Jurkat, Clone E6-1 (cell line): ENCODE results near the gene PDLIM4.

ENCODE experiments used
- DNase-seq: peaks from one replicate; pipeline ENCODE4 v3.0.0-alpha.2; 2011; ENCODE audit warnings: low read depth, low spot score
- H3K4me3 ChIP-seq: 2 replicates; pipeline ENCODE4 v1.5.1; 2011; ENCODE audit warnings: mild to moderate bottlenecking, low read length, control low read depth, moderate library complexity

Gene PDLIM4

DNA sequence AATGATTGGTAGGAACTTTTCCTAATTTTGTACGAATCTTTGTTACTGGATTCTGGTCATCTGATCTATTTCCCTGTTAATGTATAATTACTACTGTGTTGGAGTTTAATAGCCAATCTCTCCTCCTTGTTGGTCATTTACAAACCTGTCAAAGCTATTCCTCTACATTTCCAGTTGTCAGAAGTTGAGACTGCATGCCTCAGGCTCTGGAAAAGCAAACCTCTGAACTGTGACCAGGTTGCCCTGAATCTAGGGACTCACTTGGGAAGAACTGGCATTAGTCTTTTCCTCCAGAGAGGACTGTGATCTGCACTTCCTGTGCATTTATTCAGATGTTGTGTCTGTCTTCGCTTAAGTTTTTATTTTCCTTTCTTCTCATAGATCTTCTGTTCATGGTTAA is 16.1 kb downstream of the PDLIM4 start:
- H3K4me3 ChIP-seq = no peak overlapping the region
- no peak for DNase-seq

DNA sequence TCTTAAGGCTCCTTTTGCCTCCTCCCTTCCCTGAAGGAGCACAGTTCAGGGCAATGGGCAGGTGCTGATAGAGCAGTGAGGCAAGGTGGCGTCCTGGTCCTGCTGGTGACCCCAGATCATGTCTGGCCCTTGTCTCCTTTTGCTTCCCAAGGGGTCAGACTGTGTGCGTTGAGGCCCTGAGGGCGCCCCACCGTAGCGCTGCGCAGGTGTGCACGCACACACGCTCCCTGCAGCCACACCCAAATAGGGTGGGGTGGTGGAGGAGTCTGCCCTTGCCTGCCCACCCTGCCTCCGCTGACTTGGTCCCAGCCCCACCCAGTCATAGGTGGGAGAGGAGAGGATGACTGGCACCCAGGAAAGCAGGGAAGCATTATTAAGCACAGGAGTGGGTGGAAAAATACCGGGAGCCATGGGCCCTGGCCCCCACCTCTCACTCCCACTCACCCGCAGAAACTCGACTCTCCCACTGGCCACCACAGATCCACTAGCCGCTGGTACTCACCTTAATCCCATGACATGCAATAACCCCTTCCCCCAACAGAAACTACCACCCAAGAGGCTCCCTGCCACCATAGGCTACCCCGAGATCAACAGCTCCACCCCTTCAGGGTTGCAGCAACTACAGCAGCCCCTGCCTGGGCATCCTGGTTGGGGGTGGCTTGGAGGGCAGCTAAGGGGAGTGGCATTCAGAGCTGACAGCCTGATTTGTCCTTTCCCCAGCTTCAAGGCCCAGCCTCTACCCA is 16.7 kb downstream of the PDLIM4 start:
- DNase-seq = no peak
- H3K4me3 ChIP-seq = no peak overlapping the region

DNA sequence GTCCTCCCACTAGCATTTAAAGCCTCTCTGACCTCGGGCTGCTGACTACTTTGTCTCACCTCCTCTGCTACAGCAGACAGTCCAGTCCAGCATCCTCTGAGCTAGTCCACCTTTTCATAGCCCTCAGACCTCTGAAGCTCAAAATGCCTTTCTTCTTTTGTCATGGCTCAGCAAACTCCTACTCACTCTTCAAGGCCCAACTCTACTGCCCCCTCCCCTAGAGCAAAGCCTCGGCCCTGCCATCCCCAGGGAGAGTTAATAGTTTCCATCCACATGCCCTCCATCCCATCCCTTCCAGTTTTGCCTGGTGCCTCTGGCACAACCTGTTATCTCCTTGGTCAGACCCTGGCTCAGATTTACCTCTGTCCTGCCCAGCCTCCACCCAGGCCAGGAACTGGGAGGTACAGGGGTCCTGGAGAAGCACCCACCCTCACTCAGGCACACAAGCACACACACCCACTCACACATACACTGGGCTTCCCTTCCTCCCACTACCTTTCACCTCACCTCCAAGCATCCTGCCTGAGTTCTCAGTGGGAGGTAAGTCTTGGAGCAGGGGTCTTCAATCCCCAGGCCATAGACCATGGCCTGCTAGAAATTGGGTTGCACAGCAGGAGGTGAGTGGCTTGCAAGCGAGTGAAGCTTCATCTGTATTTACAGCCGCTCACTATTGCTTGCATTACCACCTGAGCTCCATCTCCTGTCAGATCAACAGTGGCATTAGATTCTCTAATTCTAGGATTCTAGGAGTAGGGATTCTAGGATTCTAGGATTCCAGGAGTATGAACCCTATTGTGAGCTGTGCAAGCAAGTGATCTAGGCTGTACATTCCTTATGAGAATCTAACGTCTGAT is 18.1 kb downstream of the PDLIM4 start:
- H3K4me3 ChIP-seq = no peak overlapping the region
- DNase-seq = no peak

DNA sequence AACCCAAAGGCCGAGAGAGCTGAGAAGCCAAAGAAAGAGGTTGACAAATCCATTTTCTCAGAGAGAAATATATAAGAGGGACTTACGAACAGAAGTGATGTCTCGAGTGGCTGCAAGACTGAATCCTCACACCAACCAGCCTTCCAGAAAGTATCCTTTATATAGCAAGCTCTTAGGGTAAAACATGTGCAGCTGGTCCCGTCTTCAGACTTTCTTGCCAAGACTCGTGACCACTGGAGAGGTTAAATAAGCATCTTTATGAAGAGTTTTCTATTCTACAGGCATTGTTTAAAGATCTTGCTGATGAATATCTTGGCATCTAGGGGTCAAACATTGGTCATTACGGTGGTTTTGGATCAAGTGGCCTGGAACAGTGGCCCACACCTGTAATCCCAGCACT is 19.8 kb downstream of the PDLIM4 start:
- DNase-seq = no peak
- H3K4me3 ChIP-seq = no peak overlapping the region

DNA sequence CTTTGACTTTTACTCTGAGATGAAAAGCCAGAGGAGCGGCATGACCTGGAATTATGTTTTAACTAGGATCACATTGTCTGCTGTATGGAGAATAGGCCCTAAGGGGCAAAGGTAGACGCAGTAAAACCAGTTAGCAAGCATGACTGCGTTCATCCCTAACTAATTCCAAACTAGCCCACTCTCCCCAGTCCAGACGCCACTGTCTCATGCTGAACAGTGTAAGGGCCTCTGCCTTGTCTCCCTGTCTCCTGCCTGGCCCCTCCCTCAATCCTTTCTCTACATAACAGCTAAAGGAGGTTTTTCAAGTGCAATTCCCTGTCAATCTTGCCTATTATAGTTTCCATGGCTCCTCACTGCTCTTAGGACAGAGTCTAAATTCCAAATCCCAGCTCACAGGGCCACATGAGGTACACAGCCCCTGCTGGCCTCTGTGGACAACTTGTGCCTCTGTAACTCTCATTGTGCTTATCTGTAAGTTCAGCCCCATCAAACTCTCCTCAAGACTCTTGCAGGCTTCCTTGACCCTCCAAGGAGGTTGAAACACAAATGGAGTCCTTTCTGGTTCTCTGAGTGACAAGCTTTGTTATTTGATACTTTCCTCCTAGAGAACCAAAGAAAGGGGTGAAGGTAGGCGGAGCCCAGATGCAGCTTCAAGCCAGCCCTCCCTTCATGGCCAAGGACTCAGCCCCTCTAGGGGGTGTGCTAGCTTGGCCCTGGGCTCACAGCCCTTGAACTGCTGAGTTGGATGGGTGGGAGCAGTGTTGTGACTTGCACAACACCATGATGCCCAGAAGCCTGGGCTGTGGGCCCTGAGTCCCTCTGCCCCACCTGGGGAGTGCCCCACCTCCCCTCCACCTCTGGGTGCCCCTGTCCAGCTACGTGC is 20.7 kb downstream of the PDLIM4 start:
- no peak for DNase-seq
- no peak overlapping the region for H3K4me3 ChIP-seq

DNA sequence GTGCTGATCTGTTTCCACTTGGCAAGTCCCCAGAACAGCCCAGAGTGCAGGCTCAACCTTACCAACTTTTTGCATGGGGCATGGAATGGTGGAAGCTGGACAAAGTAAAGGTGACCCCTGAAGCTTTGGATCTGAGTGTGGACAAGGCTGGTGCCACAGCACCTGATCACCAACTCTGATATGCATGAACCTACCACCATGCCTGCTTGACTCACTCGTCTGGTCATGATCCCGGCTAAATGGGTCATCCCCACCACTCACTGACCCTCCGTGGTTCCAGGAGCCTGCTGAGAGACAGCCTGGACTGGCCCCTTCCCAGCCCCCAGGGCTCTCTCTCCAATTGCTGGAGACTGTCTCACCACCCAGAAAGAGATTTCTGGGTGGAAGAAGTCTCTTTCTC is 22.3 kb downstream of the PDLIM4 start:
- no peak for DNase-seq
- no peak overlapping the region for H3K4me3 ChIP-seq

DNA sequence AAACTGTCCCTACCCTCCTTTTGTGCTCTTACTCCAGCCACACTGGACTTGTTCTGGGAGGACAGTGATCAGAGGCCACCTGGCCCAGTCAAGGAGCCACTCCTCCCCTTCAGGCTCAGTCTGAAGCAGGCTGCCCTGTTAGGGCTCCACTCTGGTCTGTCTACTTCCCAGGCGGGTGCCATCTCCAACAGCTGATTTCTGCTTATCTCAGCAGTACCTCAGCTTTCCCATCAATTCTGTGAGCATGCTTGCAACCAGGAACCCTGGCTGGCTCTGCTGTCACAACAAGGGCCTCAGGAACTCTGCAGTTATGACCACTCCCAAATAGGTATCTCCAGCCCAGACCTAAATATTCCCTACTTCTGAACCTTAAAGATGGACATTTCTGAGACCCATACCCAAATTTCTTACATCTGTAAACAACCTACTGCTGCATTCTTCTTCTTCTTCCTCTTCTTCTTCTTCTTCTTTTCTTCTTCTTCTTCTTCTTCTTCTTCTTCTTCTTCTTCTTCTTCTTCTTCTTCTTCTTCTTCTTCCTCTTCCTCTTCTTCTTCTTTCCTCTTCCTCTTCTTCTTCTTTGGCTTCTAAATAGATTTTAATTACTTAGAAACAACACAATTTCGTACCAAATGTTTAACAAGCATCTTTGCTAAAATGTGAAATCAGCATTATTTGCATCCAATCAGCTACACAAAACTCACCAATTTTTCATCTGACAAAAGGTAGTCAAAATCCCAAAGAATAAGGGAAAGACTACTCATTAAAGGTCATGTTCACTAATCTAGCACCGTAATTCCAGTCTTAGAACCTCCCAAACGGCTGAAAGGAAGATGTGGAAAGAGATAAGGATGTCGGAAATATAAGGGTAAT is 23.1 kb downstream of the PDLIM4 start:
- no peak overlapping the region for H3K4me3 ChIP-seq
- no peak for DNase-seq

DNA sequence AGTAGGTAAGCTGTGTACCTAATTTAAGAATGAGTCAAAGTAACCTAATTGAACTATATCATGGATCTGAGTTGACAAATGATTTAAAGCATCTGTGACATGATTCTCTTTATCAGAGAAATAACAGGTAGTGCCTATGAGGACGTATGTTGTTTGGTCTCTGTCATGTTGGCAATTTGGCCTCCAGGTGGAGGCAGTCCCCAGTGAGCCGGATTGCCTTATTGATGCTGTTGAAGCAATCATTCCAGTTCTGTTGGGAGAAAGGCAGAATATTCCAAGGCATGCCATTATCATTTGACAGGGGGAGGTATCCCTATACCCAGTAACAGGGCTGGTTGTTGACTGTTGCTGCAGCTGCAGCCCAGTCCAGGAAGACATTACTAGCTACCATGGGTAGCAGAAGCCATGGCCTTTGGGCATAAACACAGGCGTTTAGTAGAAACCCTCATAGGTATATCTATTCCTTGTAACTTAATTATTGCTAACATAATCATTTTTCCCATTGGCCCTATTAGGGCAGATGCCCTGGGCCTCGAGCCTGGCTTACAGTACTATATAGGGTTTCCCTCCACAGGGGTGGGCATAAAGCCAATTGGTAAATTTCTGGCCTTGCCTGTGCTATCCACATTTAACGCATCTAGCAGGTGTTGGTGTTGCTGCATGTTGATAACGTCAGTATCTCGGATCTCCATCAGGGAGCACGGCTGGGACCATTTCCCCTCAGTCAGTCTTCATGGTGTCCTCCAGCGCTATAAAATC is 24.5 kb downstream of the PDLIM4 start:
- H3K4me3 ChIP-seq = no peak overlapping the region
- DNase-seq = no peak

DNA sequence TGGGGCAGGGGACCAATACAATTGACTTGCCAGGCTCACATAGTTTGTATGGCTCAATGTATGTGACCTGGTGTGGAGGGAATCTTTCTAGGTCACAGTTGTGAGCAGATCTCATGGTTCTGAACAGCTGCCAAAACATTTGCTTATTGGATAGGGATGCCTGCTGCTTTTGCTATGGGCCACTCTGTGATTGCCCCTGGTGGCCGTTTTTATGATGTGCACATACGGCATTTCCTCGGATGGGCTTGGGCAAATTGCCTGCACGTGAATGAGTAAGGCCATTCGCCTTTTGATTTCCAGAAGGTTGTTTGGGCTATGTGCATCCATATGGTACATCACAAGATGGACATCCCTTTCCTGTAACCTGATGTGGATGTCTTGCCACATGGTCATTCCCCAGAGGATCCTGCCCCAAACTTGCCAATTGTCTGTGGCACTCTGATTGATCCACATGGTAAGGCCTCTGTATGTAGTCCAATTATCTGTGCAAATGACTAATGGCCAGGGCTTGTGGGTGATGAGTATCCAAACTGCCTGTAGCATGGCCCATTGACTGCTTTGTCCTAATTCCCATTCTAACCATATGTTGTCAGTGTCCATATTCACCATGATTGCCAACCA is 26.0 kb downstream of the PDLIM4 start:
- peak; percentile 23 for DNase-seq

DNA sequence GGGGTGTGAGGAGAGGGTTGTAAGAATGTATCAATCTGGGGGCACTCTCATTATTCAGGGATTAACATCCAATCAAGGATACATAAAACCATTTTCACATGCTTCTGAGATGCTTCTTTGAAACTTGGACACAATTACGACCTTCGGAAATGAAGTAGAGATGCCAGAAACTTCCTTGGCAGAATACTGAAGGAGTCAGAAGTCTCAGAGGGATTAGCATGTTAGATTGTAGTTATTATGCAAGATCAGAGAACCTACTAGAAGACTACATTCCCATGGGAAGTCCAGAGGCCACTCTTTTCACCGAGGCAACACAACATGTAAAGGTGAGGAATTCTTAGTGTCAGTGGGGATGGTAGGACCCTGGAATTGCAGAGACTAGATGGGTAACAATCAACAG is 31.6 kb downstream of the PDLIM4 start:
- DNase-seq = no peak

More for the DNA sequence above, 26.0 kb downstream of the PDLIM4 start:
- no peak overlapping the region for H3K4me3 ChIP-seq

DNA sequence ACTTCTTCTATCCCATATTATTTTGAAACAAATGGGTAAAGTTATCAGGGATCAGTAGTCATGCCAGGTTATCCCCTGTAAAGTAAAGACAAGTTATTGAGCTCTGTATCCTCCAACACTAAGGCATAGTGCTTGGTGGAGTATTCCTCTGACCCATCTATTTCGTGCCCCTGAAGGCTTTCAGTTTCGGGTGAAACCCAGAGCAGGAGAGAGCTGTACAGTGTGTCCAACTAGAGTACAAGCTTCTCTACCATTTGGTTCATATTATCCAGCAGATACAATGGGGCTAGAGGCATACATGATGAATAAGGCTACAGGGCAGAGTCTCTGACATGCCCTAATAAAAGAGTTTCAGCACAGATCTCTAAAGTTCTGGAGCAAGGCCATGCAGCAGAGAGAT is 33.5 kb downstream of the PDLIM4 start:
- DNase-seq = no peak
- no peak overlapping the region for H3K4me3 ChIP-seq

More for the DNA sequence above, 31.6 kb downstream of the PDLIM4 start:
- no peak overlapping the region for H3K4me3 ChIP-seq

DNA sequence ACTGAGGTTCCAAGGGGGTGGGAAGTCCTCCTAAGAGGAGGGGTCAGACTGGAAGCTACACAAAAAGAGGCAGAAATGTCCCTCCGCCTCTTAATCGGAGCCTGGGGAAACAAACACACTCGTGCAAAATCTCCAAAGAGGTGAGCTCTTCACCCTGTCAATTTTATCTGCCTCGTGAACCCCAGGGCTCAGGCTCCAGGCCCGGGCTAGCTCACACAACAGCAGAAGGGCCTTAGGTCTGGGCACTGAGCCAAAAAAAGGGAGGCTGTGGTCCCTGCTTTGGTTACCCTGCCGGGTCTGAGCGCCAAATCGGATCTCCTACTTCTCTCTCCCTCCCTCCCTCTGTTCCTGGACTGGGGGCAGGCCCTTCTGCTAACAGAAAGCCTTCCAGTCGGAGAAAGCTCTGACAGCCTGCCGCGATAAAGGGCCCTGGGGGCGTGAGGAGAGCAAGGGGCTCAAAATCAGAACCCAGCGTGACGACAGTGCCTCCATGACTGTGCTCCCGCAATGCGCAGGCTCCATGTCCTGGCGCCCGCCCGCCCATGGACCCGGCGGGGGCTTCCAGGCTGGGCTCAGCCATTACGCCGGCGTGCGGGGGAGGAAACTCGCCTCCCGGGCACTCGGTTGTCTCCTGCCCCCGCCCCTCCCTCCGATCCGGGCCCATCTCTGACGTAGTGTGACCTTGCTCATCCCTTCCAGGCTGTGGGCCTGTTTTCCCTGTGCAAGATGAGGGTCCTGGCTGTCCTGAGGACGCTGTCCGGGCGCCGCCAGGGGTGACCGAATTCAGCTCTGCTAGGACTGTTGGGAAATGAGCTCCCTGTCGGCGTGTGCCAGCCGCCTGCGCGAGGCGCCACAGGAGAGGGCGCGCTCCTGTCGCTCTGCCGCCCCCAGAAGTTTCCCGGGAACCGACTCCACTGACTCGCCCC is 35.8 kb downstream of the PDLIM4 start:
- DNase-seq = peak; percentile 56

DNA sequence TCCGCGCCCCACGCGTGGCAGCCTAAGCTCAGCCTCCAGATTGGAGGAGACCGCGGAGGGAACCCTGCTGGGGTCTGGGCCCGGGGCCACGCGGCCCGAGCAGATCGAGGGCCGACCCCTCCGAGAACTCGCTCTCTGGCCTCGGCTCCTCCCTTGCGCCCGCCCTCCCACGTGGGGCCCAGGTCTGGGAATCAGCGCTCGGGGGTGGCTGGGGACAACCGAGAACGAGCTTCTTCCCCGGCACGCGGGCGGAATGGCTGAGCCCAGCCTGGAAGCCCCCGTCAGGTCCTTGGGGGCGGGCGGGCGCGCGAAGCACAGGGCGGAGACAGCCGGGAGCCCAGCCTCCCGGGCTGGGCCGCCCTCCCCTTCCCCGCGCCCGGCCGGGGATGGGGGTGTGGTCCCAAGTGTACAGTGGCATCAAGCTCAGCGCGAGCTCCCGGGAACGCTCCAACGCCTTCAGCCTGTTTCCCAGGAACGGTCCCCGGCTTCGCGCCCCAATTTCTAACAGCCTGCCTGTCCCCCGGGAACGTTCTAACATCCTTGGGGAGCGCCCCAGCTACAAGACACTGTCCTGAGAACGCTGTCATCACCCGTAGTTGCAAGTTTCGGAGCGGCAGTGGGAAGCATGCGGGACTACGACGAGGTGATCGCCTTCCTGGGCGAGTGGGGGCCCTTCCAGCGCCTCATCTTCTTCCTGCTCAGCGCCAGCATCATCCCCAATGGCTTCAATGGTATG is 36.7 kb downstream of the PDLIM4 start, which contains the start of gene SLC22A4:
TSS of gene SLC22A4 (plus strand) at position 403 of the 736 bp plus-strand sequence. CDS start at position 626, 223 bp downstream.
- peak within 1 kb of the TSS; percentile 62 for H3K4me3 ChIP-seq
- DNase-seq = peak; percentile 75

More for the DNA sequence above, 35.8 kb downstream of the PDLIM4 start:
- peak overlapping the region; percentile 62 for H3K4me3 ChIP-seq

DNA sequence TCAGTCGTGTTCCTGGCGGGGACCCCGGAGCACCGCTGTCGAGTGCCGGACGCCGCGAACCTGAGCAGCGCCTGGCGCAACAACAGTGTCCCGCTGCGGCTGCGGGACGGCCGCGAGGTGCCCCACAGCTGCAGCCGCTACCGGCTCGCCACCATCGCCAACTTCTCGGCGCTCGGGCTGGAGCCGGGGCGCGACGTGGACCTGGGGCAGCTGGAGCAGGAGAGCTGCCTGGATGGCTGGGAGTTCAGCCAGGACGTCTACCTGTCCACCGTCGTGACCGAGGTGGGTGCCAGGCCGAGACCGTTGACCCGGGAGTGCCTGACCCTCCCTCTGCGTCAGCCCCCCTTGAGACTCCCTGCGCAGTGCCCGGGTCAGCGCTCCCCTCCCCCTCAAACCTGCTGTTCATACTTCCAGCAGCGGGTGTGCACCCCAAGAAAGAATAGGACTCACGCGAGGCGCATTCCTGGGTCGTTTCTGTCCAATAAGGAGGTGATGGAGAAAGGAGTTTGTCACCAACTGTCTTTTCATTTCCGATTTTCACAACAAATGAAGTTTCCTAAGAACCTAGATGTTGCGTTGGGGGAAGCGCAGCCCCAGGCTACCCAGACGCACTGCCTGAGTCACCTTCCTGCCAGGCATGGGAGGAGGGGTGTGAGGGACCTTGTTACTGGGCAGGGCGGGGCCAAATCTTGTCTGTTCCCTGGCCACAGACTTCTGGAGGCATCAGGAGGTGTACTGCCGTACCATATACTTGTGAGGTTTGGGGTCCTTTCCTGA is 37.4 kb downstream of the PDLIM4 start:
- peak overlapping the region; percentile 62 for H3K4me3 ChIP-seq
- DNase-seq = no peak
